Retinal pigment epithelial cell (primary cell): ENCODE measurements around the gene B4GALT2.

Experiments used
- DNase-seq: peaks from one replicate; pipeline ENCODE4 v3.0.0-alpha.2; 2010; ENCODE audit warnings: low read depth
- H3K4me3 ChIP-seq: 2 replicates; pipeline ENCODE4 v1.5.1; 2011; ENCODE audit warnings: mild to moderate bottlenecking, low read length, control low read depth, moderate library complexity
- TF ChIP-seq, protein P1 (sequence below): conservative IDR thresholded peaks from 2 replicates; pipeline ENCODE4 v1.5.1; 2011; ENCODE audit warnings: low read depth, low read length, control low read depth, inconsistent platforms

The B4GALT2 gene

DNA sequence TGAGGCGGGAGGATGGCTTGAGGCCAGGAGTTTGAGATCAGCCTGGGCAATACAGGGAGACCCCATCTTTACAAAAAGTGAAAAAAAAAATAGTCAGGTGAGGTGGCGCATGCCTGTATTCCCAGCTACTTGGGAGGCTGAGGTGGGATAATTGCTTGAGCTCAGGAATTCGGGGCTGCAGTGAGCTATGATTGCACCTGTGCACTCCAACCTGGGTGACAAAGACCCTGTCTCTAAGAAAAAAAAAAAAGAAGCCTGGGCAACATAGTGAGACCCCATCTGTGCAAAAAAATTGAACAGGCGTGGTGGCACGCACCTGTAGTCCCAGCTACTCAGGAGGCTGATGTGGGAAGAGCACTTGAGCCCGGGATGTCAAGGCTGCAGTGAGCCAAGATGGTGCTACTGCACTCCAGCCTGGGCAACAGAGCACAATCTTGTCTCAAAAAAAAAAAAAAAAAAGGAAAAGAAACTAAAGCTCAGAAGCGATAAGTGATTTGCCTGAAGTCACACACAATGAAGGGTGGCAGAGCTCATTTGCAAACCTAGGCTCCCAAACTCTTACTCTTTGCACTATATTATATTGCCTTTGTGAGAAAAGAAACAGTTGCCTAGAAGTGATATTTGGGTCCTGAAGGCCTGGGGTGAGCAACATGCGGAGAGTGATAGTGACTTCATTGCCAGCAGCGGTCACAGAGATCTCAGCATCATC is 14.3 kb downstream of the B4GALT2 start:
- TF ChIP-seq, protein P1, sequence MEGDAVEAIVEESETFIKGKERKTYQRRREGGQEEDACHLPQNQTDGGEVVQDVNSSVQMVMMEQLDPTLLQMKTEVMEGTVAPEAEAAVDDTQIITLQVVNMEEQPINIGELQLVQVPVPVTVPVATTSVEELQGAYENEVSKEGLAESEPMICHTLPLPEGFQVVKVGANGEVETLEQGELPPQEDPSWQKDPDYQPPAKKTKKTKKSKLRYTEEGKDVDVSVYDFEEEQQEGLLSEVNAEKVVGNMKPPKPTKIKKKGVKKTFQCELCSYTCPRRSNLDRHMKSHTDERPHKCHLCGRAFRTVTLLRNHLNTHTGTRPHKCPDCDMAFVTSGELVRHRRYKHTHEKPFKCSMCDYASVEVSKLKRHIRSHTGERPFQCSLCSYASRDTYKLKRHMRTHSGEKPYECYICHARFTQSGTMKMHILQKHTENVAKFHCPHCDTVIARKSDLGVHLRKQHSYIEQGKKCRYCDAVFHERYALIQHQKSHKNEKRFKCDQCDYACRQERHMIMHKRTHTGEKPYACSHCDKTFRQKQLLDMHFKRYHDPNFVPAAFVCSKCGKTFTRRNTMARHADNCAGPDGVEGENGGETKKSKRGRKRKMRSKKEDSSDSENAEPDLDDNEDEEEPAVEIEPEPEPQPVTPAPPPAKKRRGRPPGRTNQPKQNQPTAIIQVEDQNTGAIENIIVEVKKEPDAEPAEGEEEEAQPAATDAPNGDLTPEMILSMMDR, result no peak
- H3K4me3 ChIP-seq, result no peak overlapping the region
- DNase-seq, result no peak

DNA sequence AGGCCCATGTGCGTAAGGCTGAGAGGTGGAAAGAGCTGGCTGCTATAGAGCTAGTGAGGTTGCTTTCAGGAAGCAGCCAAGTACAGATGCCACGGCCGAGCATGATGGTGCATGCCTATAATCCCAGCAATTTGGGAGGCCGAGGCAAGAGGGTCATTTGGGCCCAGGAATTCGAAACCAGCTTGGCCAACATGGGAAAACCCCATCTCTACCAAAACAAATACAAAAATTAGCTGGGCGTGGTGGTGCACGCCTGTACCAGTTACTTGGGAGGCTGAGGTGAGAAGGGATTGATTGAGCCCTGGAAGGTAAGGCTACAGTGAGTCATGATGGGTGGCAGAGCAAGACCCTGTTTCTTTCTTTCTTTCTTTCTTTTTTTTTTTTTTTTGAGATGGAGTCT is 15.1 kb downstream of the B4GALT2 start:
- H3K4me3 ChIP-seq, result no peak overlapping the region
- TF ChIP-seq, protein P1, result no peak
- DNase-seq, result no peak

DNA sequence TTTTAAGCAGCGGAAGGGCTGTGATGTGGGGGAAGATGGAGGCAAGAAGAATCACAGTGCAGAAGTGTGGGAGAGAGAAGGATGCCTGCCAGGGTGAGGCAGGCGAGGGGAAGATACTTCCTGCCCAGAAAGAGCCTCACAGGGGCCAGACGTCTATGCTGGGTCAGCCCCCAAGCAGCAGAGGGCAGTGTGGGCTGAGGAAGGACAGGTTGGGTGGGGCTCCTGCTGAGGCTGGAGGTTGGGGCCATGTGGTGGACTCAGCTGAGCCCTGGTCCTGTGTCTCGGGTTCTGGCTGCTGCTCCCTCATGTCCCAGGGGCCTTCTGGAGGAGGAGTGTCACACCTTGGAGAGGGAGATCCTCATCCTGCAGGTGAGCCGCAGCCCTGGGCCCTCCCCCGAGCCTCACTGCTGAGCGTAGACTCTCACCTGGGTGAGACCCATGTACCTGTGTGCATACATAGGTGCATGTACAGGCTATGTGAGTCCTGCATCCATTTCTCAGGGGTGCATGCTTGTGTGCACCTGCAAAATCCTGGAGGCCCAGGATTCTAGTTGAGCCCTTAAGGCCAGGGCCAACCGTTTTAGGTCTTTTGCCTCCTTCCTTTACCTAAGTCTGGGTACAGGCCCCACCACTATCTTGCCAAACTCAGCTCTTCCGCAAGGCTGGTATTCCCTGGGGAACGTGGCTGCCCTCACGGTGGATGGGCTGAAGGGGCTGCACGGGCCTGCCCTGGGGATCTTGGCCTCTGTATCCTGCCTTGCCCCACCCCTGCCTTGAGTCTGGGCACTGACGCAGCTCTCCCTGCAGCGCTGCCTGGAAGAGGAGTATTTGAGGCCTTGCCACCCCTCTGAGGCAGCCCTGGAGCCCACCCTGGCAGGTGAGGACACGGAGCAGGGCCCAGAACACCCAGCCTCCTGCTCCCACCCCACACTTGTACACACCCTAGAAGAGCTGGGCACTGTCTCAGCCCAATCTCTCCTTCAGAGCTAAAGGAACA is 16.1 kb downstream of the B4GALT2 start:
- H3K4me3 ChIP-seq, result no peak overlapping the region
- no peak for DNase-seq
- TF ChIP-seq, protein P1, result peak; percentile 46

DNA sequence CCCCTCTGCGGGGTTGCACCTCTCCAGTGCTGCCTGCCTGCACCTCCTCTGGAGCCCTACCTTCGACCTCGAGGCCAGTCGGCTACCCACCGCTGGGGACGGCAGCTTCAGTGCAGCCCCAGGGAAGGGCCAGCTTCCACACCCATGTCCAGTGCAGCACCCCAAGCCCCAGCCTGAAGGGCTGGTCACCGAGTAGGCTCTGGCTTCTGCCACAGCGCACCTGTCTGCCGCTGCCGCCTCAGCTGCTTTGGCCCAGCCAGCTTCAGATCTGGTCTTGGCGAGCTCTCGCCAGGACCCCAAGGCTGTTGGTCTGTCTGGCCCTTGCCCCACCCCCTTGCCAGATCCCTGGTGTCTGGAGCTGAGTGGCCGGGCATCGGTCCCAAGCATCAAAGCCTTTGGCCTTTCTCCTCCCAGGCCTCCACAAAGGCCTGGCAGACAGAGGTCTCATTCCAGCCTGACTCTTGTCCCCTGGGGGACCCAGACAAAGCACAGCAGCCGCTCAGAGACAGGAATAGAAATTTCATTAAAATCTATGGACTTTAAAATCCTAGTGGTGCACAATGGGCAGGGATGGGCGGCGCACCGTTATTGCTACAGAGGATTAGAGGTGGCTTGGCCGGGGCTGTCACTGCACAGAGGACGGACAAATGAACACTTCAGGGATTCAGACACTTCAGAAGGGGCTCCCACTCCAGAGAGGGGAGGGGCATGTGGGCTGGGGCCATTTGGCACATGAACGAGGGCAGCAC is 17.1 kb downstream of the B4GALT2 start:
- DNase-seq, result no peak
- TF ChIP-seq, protein P1, result no peak
- H3K4me3 ChIP-seq, result no peak overlapping the region

DNA sequence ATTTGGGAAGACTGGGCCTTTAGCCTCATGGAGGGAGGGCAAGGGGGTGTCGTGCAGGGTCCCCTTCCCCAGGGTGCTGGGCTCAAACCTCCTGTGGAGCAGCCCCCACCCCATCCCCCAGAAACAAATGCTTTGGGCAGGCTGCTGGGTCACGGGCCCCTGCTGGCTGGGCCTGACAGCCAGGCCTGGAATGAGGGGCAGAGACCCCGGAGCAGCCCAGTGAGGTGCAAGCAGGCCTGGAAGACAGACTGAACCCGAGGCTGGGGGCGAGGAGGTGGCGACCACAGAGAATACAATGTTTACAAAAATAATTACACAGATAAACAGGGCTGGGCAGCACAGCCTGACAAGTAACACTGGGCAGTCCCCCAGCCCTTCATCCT is 17.7 kb downstream of the B4GALT2 start:
- no peak overlapping the region for H3K4me3 ChIP-seq
- TF ChIP-seq, protein P1, result no peak
- no peak for DNase-seq

DNA sequence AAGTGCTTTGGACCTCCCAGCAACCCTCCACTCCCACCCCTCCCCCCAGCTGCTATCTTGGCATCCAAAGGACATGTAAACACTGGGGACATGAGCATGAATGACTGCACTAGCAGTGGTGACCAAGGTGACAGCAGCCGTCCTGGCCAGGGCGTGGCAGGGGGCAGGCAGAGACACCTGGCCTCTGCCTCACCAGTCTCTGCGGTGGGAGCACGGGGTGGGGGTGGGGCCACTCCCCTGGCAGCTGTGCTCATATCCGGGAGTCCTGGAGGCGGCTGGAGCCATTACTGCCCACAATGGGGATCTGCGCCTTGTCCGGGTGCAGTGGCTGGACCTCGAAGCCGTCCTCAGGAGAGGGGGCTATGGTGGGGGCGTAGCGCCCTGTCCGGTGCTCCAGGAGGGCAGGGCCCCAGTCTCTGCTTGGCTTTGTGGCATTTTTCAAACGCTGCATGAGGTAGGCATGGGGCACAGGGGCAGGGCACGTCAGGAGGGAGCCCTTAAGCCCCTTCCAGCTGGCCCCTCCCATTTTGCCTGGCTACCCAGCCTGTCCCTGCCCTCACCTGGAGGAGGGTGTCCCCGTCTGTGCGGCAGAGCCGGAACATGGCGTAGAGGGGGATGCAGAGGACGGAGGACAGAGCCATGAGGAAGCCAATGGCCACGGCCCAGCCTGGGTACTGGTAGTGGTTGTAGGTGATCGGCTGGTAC is 18.4 kb downstream of the B4GALT2 start:
- no peak for DNase-seq
- TF ChIP-seq, protein P1, result no peak
- H3K4me3 ChIP-seq, result no peak overlapping the region
